Mononuclear cell (primary cell): Measurements from ENCODE around the gene POLR2J. TPM values are rescaled to one million over a fixed set of nuclear protein-coding genes. Genes with fewer than 3 reads are reported as not detected.

Experiments
- total RNA-seq: library from RNA; depleted of rRNA; stranded (reverse); fragments of >200 nt; gene quantifications from one replicate; pipeline ENCODE4 v1.2.3, GENCODE V29; 2012

The POLR2J gene
- total RNA-seq, 1 donor = 31.6 TPM

Other genes with a start within 250 kb of the POLR2J start
- gene SH2B2, start 192.1 kb downstream of the POLR2J start, total RNA-seq = 9.2 TPM
- not detected for gene SPDYE6, start 122.5 kb downstream of the POLR2J start, total RNA-seq
- gene PRKRIP1, start 82.6 kb downstream of the POLR2J start, total RNA-seq = 30.7 TPM
- gene ORAI2, start 45.3 kb downstream of the POLR2J start, total RNA-seq = 33.7 TPM
- 6.5 TPM for gene ALKBH4, start 14.1 kb downstream of the POLR2J start, total RNA-seq
- 7.0 TPM for gene LRWD1, start 13.9 kb downstream of the POLR2J start, total RNA-seq
- gene RASA4B, start 38.9 kb upstream of the POLR2J start, total RNA-seq = 9.3 TPM
- 15.0 TPM for gene UPK3BL2, start 64.8 kb upstream of the POLR2J start, total RNA-seq
- gene SPDYE2, start 72.3 kb upstream of the POLR2J start, total RNA-seq = 0.21 TPM
- gene POLR2J3, start 93.7 kb upstream of the POLR2J start, total RNA-seq = 115 TPM
- 52.6 TPM for gene RASA4, start 137.8 kb upstream of the POLR2J start, total RNA-seq
- 7.5 TPM for gene UPK3BL1, start 163.9 kb upstream of the POLR2J start, total RNA-seq
- gene SPDYE2B, start 171.4 kb upstream of the POLR2J start, total RNA-seq = 0.21 TPM
- 7.9 TPM for gene POLR2J2, start 192.7 kb upstream of the POLR2J start, total RNA-seq